HCT116 (cell line): Measurements from ENCODE around the gene BSPRY. TPM values are rescaled to one million over a fixed set of nuclear protein-coding genes. Genes with fewer than 3 reads are reported as not detected.

Experiments used
- ATAC-seq: fragments of 200-7000 bp; cut with Tn5 transposase; 2 replicates; pipeline ENCODE4 v1.9.1; 2020; ENCODE audit warnings: mild to moderate bottlenecking, moderate library complexity
- BruUV-seq: library from RNA; stranded (reverse); fragments of 400-500 nt; replicated peaks from 2 replicates; lab custom pipeline; 2021; lab: Mats Ljungman, UMichigan
- CTCF ChIA-PET: fragments of 300-600 bp; sonication (Branson Sonifier 250); formaldehyde crosslinking; loops from one replicate; lab custom pipeline; 2021; ENCODE audit warnings: antibody characterized with exemption; lab: Charles Lee
- POLR2A ChIA-PET: fragments of 300-600, 350-600 bp; sonication (Branson Sonifier 250); formaldehyde crosslinking; loops from one replicate; lab custom pipeline; 2021; ENCODE audit warnings: antibody characterized with exemption; lab: Charles Lee
- RAD21 ChIA-PET, 2 experiments: fragments of 300-600 bp; sonication (Branson Sonifier 250); formaldehyde crosslinking; loops; one replicate each; lab custom pipeline; 2023; ENCODE audit warnings: low total read pairs in 2 of 2; ENCODE audit not compliant: uncharacterized antibody in 2 of 2, unreplicated experiment in 2 of 2, low non-redundant PET in 1 of 2; lab: Charles Lee
- DNase-seq: peaks from one replicate; pipeline ENCODE4 v3.0.0-alpha.2; 2010; ENCODE audit warnings: low read depth, low spot score
- H2AFZ ChIP-seq: fragments of 200-600 bp; shearing (Covaris generic), sonication (generic); 2 replicates; pipeline ENCODE4 v1.6.1; 2017; ENCODE audit warnings: low read depth, mixed run types, mixed read lengths, antibody characterized with exemption, low read length; ENCODE audit not compliant: poor library complexity, severe bottlenecking
- H3K27ac ChIP-seq: 2 replicates; pipeline ENCODE4 v1.5.1; 2012; ENCODE audit warnings: low read depth, low read length
- H3K27me3 ChIP-seq: fragments of 200-600 bp; sonication (generic); 2 replicates; pipeline ENCODE4 v1.6.1; 2016; ENCODE audit warnings: mixed run types, low read length, mixed read lengths; ENCODE audit not compliant: insufficient read depth
- H3K36me3 ChIP-seq, 2 experiments: fragments of 200-500 bp in 1 of 2; fragments of 200-600 bp in 1 of 2; sonication (Bioruptor generic) in 1 of 2; sonication (generic) in 1 of 2; 2 replicates each; pipeline versions ENCODE4 v1.5.1 to v1.6.1; 2014 to 2016; ENCODE audit warnings: low read length in 2 of 2, inconsistent platforms in 1 of 2, mixed read lengths in 1 of 2, mixed run types in 1 of 2; ENCODE audit not compliant: insufficient read depth in 2 of 2, control insufficient read depth in 1 of 2
- H3K4me1 ChIP-seq, 2 experiments: fragments of 200-600 bp in 1 of 2; sonication (generic) in 1 of 2; 2 replicates each; pipeline versions ENCODE4 v1.5.1 to v1.6.1; 2012 to 2017; ENCODE audit warnings: low read length in 2 of 2, inconsistent platforms in 1 of 2, mild to moderate bottlenecking in 1 of 2, mixed read lengths in 1 of 2, mixed run types in 1 of 2, moderate library complexity in 1 of 2; ENCODE audit not compliant: insufficient read depth in 2 of 2, control insufficient read depth in 1 of 2
- H3K4me2 ChIP-seq: fragments of 200-600 bp; sonication (generic); 2 replicates; pipeline ENCODE4 v1.6.1; 2017; ENCODE audit warnings: mixed run types, low read length, mixed read lengths
- H3K4me3 ChIP-seq, 2 experiments: fragments of 200-600 bp in 1 of 2; sonication (generic) in 1 of 2; replicated peaks in 1 of 2; 2 replicates each; pipeline ENCODE4 v1.5.1; 2011 to 2016; ENCODE audit warnings: low read length in 2 of 2, control low read depth in 1 of 2, low read depth in 1 of 2, mild to moderate bottlenecking in 1 of 2, mixed read lengths in 1 of 2, mixed run types in 1 of 2
- H3K79me2 ChIP-seq: fragments of 200-600 bp; sonication (generic); 2 replicates; pipeline ENCODE4 v1.6.1; 2017; ENCODE audit warnings: mild to moderate bottlenecking, mixed run types, low read length, moderate library complexity, mixed read lengths; ENCODE audit not compliant: insufficient read depth
- H3K9ac ChIP-seq: fragments of 200-600 bp; sonication (generic); 2 replicates; pipeline ENCODE4 v1.6.1; 2016; ENCODE audit warnings: low read length, mixed read lengths
- H3K9me2 ChIP-seq: fragments of 200-600 bp; sonication (generic), shearing (Covaris generic); 2 replicates; pipeline ENCODE4 v1.6.1; 2017; ENCODE audit warnings: mixed run types, mild to moderate bottlenecking, moderate library complexity; ENCODE audit not compliant: insufficient read depth
- H3K9me3 ChIP-seq, 2 experiments: fragments of 200-500 bp in 1 of 2; fragments of 200-600 bp in 1 of 2; sonication (Bioruptor generic) in 1 of 2; sonication (generic) in 1 of 2; 2 replicates each; pipeline ENCODE4 v1.6.1; 2014 to 2017; ENCODE audit warnings: low read length in 2 of 2, mixed read lengths in 2 of 2, inconsistent platforms in 1 of 2, low read depth in 1 of 2, mild to moderate bottlenecking in 1 of 2, mixed run types in 1 of 2, moderate library complexity in 1 of 2; ENCODE audit not compliant: control insufficient read depth in 1 of 2, insufficient read depth in 1 of 2
- H4K20me1 ChIP-seq: fragments of 200-600 bp; sonication (generic), shearing (Covaris generic); 2 replicates; pipeline ENCODE4 v1.6.1; 2017; ENCODE audit warnings: mixed run types, mild to moderate bottlenecking, moderate library complexity; ENCODE audit not compliant: insufficient read depth
- CBX3 ChIP-seq: IDR thresholded peaks from 2 replicates; pipeline ENCODE4 v1.6.1; 2012; ENCODE audit warnings: low read depth
- EGR1 ChIP-seq: IDR thresholded peaks from 2 replicates; pipeline ENCODE4 v1.6.1; 2012; ENCODE audit warnings: low read depth
- EZH2 ChIP-seq: fragments of 200-600 bp; sonication (generic); IDR thresholded peaks from 2 replicates; pipeline ENCODE4 v1.6.1; 2017; ENCODE audit warnings: antibody characterized with exemption, mixed run types
- EZH2phosphoT487 ChIP-seq: fragments of 200-600 bp; IDR thresholded peaks from 2 replicates; pipeline ENCODE4 v1.6.1; 2018; ENCODE audit warnings: antibody characterized with exemption, borderline replicate concordance
- POLR2A ChIP-seq: IDR thresholded peaks from 2 replicates; pipeline ENCODE4 v1.7.0; 2011; ENCODE audit warnings: borderline replicate concordance; ENCODE audit not compliant: insufficient read depth, insufficient read length; ENCODE audit errors: extremely low read depth
- POLR2AphosphoS5 ChIP-seq: IDR thresholded peaks from 2 replicates; pipeline ENCODE4 v1.6.1; 2011; ENCODE audit warnings: mild to moderate bottlenecking, low read depth, low read length, moderate library complexity
- RAD21 ChIP-seq: IDR thresholded peaks from 2 replicates; pipeline ENCODE4 v1.6.1; 2012; ENCODE audit warnings: low read depth, mild to moderate bottlenecking
- SIN3A ChIP-seq: IDR thresholded peaks from 2 replicates; pipeline ENCODE4 v1.6.1; 2012; ENCODE audit warnings: low read depth
- SP1 ChIP-seq: IDR thresholded peaks from 2 replicates; pipeline ENCODE4 v1.6.1; 2012; ENCODE audit warnings: low read depth
- SRF ChIP-seq: IDR thresholded peaks from 2 replicates; pipeline ENCODE4 v1.6.1; 2012; ENCODE audit warnings: low read depth
- YY1 ChIP-seq: IDR thresholded peaks from 2 replicates; pipeline ENCODE4 v1.6.1; 2011; ENCODE audit warnings: low read length, low read depth, moderate library complexity, mild to moderate bottlenecking; ENCODE audit not compliant: insufficient replicate concordance; ENCODE audit errors: extremely low read depth
- ZFX ChIP-seq: fragments of 450-650 bp; IDR thresholded peaks from 2 replicates; pipeline ENCODE4 v1.6.1; 2017
- intact Hi-C: fragments of 100-400 bp; cut with micrococcal nuclease; formaldehyde crosslinking; loops from 2 replicates; pipeline ENCODE4 v1.10.0; 2022
- total RNA-seq: library from RNA; stranded (reverse); gene quantifications from one replicate; pipeline ENCODE4 v1.2.1, GENCODE V29; 2021; ENCODE audit not compliant: unreplicated experiment
- TF ChIP-seq, protein P1 (sequence below): IDR thresholded peaks from 2 replicates; pipeline ENCODE4 v1.6.1; 2012; ENCODE audit warnings: low read depth
- TF ChIP-seq, protein P2 (sequence below): IDR thresholded peaks from 2 replicates; pipeline ENCODE4 v1.6.1; 2011; ENCODE audit warnings: mild to moderate bottlenecking, low read length, moderate library complexity; ENCODE audit not compliant: insufficient replicate concordance; ENCODE audit errors: extremely low read depth
- TF ChIP-seq, protein P3 (sequence below): IDR thresholded peaks from 2 replicates; pipeline ENCODE4 v1.6.1; 2012
- TF ChIP-seq, protein P4 (sequence below), 3 experiments: fragments of 200-600 bp in 1 of 3; sonication (generic) in 1 of 3; IDR thresholded peaks in 2 of 3; conservative IDR thresholded peaks in 1 of 3; 2 replicates each; pipeline ENCODE4 v1.5.1; 2012 to 2017; ENCODE audit warnings: low read depth in 2 of 3, low read length in 2 of 3, antibody characterized with exemption in 1 of 3, borderline replicate concordance in 1 of 3, control low read depth in 1 of 3, mild to moderate bottlenecking in 1 of 3, mixed read lengths in 1 of 3, mixed run types in 1 of 3, moderate library complexity in 1 of 3; ENCODE audit not compliant: insufficient read depth in 1 of 3

The BSPRY gene
- total RNA-seq, 1 experiment from 2014 or later, result 22.7 TPM

DNA sequence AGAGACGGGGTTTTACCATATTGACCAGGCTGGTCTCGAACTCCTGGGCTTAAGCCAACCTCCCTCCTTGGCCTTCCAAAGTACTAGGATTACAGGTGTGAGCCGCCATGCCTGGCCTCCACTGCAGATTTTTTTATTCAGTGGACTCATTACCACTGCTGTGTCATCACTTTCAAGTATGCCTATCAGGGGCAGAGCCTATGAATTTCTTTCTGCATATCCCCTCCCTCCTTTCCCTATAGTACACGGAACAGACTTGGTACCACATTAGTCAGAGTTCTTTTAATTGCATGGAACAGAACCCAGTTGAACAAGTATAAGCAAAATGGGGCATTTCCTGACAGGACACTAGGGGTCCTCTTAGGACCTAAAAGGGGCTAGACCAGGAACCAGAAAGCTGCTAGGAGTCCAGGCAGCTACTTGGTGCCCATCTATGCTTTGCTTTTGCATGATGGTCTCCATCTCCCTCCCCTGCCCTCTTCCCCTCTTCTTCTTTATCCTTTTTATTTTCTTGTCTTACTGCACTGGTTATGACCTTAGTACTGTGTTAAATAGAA, 5.8 kb downstream of the BSPRY start:
- H3K9me3 ChIP-seq, result no peaks in the 10 kb centered on the region
- ChIA-PET CTCF (no interaction called here), RAD21 (no interaction called here), POLR2A (interaction anchor here (2.4 kb wide), 1 partner anchor 15 kb away, joined by 5 read pairs; the partner anchor contains the start of gene WDR31)
- intact Hi-C loops, result no loop called here
- no peaks in the 10 kb centered on the region for H3K27me3 ChIP-seq
- no peak for DNase-seq
- no peak overlapping the region for H2AFZ ChIP-seq
- no peak overlapping the region for H3K27ac ChIP-seq
- no peaks in the 10 kb centered on the region for H3K9me2 ChIP-seq
- TF ChIP-seq, protein P1, sequence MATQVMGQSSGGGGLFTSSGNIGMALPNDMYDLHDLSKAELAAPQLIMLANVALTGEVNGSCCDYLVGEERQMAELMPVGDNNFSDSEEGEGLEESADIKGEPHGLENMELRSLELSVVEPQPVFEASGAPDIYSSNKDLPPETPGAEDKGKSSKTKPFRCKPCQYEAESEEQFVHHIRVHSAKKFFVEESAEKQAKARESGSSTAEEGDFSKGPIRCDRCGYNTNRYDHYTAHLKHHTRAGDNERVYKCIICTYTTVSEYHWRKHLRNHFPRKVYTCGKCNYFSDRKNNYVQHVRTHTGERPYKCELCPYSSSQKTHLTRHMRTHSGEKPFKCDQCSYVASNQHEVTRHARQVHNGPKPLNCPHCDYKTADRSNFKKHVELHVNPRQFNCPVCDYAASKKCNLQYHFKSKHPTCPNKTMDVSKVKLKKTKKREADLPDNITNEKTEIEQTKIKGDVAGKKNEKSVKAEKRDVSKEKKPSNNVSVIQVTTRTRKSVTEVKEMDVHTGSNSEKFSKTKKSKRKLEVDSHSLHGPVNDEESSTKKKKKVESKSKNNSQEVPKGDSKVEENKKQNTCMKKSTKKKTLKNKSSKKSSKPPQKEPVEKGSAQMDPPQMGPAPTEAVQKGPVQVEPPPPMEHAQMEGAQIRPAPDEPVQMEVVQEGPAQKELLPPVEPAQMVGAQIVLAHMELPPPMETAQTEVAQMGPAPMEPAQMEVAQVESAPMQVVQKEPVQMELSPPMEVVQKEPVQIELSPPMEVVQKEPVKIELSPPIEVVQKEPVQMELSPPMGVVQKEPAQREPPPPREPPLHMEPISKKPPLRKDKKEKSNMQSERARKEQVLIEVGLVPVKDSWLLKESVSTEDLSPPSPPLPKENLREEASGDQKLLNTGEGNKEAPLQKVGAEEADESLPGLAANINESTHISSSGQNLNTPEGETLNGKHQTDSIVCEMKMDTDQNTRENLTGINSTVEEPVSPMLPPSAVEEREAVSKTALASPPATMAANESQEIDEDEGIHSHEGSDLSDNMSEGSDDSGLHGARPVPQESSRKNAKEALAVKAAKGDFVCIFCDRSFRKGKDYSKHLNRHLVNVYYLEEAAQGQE, result no peak
- TF ChIP-seq, protein P2, sequence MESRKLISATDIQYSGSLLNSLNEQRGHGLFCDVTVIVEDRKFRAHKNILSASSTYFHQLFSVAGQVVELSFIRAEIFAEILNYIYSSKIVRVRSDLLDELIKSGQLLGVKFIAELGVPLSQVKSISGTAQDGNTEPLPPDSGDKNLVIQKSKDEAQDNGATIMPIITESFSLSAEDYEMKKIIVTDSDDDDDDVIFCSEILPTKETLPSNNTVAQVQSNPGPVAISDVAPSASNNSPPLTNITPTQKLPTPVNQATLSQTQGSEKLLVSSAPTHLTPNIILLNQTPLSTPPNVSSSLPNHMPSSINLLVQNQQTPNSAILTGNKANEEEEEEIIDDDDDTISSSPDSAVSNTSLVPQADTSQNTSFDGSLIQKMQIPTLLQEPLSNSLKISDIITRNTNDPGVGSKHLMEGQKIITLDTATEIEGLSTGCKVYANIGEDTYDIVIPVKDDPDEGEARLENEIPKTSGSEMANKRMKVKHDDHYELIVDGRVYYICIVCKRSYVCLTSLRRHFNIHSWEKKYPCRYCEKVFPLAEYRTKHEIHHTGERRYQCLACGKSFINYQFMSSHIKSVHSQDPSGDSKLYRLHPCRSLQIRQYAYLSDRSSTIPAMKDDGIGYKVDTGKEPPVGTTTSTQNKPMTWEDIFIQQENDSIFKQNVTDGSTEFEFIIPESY, result no peak
- TF ChIP-seq RAD21 (peak; percentile 51), CBX3 (no peak), YY1 (no peak), SIN3A (no peak), POLR2A (no peak), POLR2AphosphoS5 (no peak), EZH2phosphoT487 (no peak), EZH2 (no peak), SP1 (no peak), ZFX (no peak), SRF (no peak), EGR1 (no peak)
- TF ChIP-seq, protein P3, sequence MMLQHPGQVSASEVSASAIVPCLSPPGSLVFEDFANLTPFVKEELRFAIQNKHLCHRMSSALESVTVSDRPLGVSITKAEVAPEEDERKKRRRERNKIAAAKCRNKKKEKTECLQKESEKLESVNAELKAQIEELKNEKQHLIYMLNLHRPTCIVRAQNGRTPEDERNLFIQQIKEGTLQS, result no peak
- TF ChIP-seq, protein P4, sequence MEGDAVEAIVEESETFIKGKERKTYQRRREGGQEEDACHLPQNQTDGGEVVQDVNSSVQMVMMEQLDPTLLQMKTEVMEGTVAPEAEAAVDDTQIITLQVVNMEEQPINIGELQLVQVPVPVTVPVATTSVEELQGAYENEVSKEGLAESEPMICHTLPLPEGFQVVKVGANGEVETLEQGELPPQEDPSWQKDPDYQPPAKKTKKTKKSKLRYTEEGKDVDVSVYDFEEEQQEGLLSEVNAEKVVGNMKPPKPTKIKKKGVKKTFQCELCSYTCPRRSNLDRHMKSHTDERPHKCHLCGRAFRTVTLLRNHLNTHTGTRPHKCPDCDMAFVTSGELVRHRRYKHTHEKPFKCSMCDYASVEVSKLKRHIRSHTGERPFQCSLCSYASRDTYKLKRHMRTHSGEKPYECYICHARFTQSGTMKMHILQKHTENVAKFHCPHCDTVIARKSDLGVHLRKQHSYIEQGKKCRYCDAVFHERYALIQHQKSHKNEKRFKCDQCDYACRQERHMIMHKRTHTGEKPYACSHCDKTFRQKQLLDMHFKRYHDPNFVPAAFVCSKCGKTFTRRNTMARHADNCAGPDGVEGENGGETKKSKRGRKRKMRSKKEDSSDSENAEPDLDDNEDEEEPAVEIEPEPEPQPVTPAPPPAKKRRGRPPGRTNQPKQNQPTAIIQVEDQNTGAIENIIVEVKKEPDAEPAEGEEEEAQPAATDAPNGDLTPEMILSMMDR (IDR thresholded peaks at IDR 0.05 in 2 of 3, conservative IDR thresholded peaks at IDR 0.05 in 1 of 3; ENCODE audit: borderline replicate concordance in 1 of 3, insufficient read depth in 1 of 3, low read depth in 2 of 3, low read length in 2 of 3), result peak; percentile 13 to 28 (median 14); a peak in 3 of 6 replicates
- no TSS peak for BruUV-seq
- no peak overlapping the region for H3K4me3 ChIP-seq
- no peaks in the 10 kb centered on the region for H4K20me1 ChIP-seq
- peaks cover 4% of the 10 kb centered on the region in 2 experiments; a peak in 1 of 4 replicates for H3K36me3 ChIP-seq
- peaks cover 3 to 26% of the 10 kb centered on the region in 2 experiments; a peak in 3 of 4 replicates for H3K4me1 ChIP-seq
- H3K79me2 ChIP-seq, result peaks cover 19% of the 10 kb centered on the region
- H3K9ac ChIP-seq, result no peak overlapping the region
- H3K4me2 ChIP-seq, result no peak overlapping the region
- peak; percentile 69; the same call in 1 of the 2 replicates for ATAC-seq
